Epithelial cell of proximal tubule (primary cell): ENCODE results near the gene EIPR1. TPM values are rescaled to one million over a fixed set of nuclear protein-coding genes. Genes with fewer than 3 reads are reported as not detected.

ENCODE experiments used
- DNase-seq: peaks from one replicate; pipeline ENCODE4 v3.0.0-alpha.2; 2011; ENCODE audit warnings: low read depth
- H3K4me3 ChIP-seq: 2 replicates; pipeline ENCODE4 v1.5.1; 2011; ENCODE audit warnings: low read depth, mild to moderate bottlenecking, low read length
- CTCF ChIP-seq: conservative IDR thresholded peaks from 2 replicates; pipeline ENCODE4 v1.5.1; 2012; ENCODE audit warnings: low read depth, mild to moderate bottlenecking, low read length
- total RNA-seq: library from RNA; depleted of rRNA; stranded (reverse); fragments of >200 nt; gene quantifications from 2 replicates; pipeline ENCODE4 v1.2.3, GENCODE V29; 2015

EIPR1 gene
- total RNA-seq, 1 donor from 2014 or later, result 43.9 TPM

- DNase-seq, result no peak
- H3K4me3 ChIP-seq, result no peak overlapping the region
- TF ChIP-seq CTCF, result no peak
Observed at GRCh38 chr2:3265471-3265870, 112.1 kb downstream of the EIPR1 start.

DNA sequence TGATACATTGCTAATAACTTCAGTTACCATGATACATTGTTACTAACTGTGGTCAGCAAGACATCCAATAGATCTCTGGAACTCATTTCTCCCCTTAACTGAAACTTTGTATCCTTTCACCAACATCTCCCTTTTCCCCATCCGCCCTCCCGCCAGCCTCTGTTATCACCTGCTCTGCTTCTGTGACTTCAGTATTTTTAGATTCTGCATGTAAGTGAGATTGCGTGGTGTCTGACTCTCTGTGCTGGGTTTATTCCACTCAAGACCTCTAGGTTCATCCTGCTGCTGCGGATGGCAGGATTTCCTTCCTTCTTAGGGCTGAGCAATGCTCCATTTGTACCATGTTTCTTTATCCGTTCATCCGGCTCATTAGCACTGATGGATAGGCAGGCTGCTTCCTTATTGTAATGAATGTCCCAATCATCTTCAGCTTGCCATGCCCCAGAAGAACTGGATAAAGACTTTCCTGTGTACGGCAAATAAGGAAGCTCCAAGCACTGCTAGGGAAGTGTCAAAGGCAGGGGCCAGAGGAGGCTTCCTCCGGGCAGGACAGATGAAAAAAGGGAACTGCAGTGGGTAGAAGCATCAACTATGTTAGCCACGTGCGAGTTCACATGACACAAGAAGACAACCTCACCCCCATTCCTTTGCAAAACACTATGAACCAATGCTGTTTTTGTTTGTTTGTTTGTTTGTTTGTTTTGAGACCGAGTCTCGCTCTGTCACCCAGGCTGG lies 113.4 kb downstream of the EIPR1 start:
- no peak for TF ChIP-seq CTCF
- no peak overlapping the region for H3K4me3 ChIP-seq
- DNase-seq, result no peak

DNA sequence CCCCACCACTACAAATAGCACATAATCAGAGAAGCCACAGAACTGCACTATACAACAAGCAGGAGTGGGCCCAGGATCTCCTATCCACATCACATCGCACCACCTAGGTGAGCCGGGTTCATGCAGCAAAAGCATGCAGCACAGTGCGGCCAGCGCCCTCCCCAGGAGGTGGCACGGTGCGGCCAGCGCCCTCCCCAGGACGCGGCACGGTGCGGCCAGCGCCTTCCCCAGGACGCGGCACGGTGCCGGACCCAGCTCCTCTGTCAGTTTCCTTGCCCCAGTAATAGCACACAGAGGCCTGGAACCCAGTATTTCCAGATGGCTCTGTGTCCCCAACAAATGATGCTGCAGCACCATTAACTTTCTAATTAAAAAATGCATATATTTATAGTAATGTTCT lies 114.1 kb downstream of the EIPR1 start:
- no peak for TF ChIP-seq CTCF
- H3K4me3 ChIP-seq, result no peak overlapping the region
- DNase-seq, result no peak

DNA sequence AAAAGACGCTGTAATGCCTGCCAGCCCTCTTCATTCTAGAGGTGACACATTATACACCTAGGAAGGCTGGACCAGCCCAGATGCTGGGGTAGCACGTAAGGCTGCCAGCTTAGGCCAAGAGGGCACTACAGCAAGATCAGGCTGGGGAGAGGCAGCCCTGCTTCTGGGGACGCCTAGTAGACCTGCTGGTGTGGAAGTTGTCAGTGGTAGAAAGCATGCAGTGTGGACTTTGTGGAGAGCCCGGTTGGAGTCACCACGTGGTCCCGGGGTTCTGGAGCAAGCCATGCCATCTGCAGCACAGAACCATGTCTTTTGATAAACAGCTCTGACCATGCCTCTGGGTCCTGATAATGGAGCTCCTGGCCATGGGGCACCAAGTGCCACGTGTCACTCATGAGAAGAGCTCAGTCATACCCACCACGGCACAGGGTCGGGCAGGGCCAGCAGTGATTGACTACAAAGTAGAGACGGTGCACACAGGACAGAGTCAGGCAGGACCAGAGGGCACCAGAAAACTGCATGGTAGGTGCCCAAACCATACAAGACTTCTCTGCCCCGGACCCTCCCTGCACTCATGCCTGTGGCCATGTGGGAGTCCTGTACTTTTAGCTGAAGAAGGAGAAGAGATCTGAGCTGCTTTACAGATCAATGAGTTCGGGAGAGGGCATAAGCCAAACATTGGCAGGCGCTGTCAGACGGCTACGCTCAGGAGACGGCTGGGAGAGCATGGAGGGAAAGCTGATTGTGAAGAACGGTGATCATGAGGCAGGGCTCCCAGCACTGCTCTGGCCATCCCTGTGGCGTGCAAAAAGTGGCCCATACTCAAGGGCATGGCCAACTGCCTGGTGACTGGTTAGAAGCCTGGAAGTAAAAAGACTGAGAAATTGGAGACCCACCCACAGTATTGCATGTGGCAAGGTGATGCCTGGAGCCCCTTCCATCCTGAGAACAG lies 114.9 kb downstream of the EIPR1 start:
- no peak for TF ChIP-seq CTCF
- no peak overlapping the region for H3K4me3 ChIP-seq
- DNase-seq, result no peak

DNA sequence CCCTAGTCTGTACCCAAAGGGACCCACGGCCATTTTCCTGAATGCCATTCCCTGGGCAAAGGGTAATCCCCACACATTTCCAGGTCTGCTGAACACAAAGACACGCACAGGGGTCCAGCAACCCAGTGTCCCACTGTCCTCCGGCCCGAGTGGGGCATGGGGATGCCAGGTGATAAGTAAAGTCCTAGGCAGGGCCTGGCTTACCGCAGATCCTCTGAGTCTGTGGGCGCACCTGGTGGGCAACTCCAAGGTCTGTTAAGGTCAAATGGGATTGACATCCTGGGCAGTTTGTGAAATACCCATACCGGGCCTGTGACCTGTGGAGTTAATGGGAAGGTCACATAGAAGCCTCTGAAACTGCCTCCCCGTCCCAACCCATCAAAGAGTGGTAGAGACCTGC lies 116.1 kb downstream of the EIPR1 start:
- H3K4me3 ChIP-seq, result no peak overlapping the region
- no peak for TF ChIP-seq CTCF
- no peak for DNase-seq

- no peak overlapping the region for H3K4me3 ChIP-seq
- no peak for DNase-seq
- no peak for TF ChIP-seq CTCF
Observed at GRCh38 chr2:3260959-3261358, 116.7 kb downstream of the EIPR1 start.

DNA sequence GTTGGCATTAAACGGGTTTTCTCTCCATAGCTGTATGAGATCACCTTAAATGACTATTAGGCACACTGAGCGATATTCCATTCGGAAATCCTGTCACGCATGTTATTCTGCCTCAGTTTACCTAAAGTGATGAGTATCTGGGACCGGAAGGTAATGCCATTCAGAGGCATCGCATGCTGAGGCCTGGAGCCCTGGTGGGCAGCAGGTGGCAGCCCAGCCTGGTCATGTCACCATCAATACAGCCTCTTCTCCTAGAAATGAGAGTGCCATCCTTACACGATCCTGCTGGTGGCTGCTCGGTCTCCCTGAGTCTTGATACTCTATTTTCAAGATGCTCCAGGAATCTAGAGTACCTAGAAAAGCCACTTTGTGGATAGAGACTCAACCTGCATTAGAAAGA lies 119.8 kb downstream of the EIPR1 start:
- no peak for DNase-seq
- no peak overlapping the region for H3K4me3 ChIP-seq
- no peak for TF ChIP-seq CTCF
